ENCODE measurements around the gene LCN1. TPM values are rescaled to one million over a fixed set of nuclear protein-coding genes. Genes with fewer than 3 reads are reported as not detected.

Gene LCN1
- polyA plus RNA-seq, 1 donor (not counting 4 experiments of a cell fraction or from before 2014, with no cell fraction given): not detected

GRCh38 chr9:135498381-135499126 lies 22.7 kb upstream of the LCN1 start:
- no peak overlapping the region for H2AFZ ChIP-seq (ENCODE audit: control insufficient read depth, low read length)
- H3K9me1 ChIP-seq (ENCODE audit: control insufficient read depth, extremely low read depth, insufficient read depth, low read length): no peaks in the 10 kb centered on the region
- H3K9me3 ChIP-seq (ENCODE audit: control insufficient read depth, low read depth, low read length): no peaks in the 10 kb centered on the region
- dilution Hi-C loops (cut with MboI; ENCODE audit: extremely low pct_ligation_motif_present, low sequenced_read_pairs): no loop called here
- H3K4me1 ChIP-seq (ENCODE audit: control insufficient read depth, extremely low read depth, insufficient read depth, low read length): peaks cover 14% of the 10 kb centered on the region
- no peaks in the 10 kb centered on the region for H4K20me1 ChIP-seq (ENCODE audit: control insufficient read depth, extremely low read depth, insufficient read depth, low read length)
- H3K27ac ChIP-seq (ENCODE audit: control insufficient read depth, insufficient read depth, low read length): no peak overlapping the region
- TF ChIP-seq CTCF (optimal IDR thresholded peaks at IDR 0.05 in 1 of 3, IDR thresholded peaks at IDR 0.05 in 1 of 3, conservative IDR thresholded peaks at IDR 0.05 in 1 of 3; ENCODE audit: extremely low read depth in 1 of 3, insufficient read depth in 2 of 3, low read length in 3 of 3) (no peak), EZH2 (IDR thresholded peaks at IDR 0.05; ENCODE audit: low read length) (no peak)
- peaks cover 6 to 12% of the 10 kb centered on the region in 2 experiments for H3K36me3 ChIP-seq (ENCODE audit: control insufficient read depth in 2 of 2, extremely low read depth in 1 of 2, insufficient read depth in 2 of 2, low read length in 2 of 2)
- peaks cover 29% of the 10 kb centered on the region for H3K79me2 ChIP-seq (ENCODE audit: control insufficient read depth, insufficient read depth, low read length)
- FAIRE-seq (no peak), DNase-seq (ENCODE audit: low read depth, low spot score) (no peak)
- no peak overlapping the region for H3K4me3 ChIP-seq (ENCODE audit: control insufficient read depth in 2 of 3, extremely low read depth in 1 of 3, insufficient read depth in 2 of 3, low read depth in 1 of 3, low read length in 3 of 3)
- H3K9ac ChIP-seq (ENCODE audit: control insufficient read depth, extremely low read depth, insufficient read depth, low read length): no peak overlapping the region
- H3K27me3 ChIP-seq (ENCODE audit: control insufficient read depth, extremely low read depth, insufficient read depth, low read length): no peaks in the 10 kb centered on the region
- H3K4me2 ChIP-seq (ENCODE audit: control insufficient read depth, extremely low read depth, insufficient read depth, low read depth, low read length): no peak overlapping the region

GRCh38 chr9:135499326-135500070 lies 21.7 kb upstream of the LCN1 start:
- peaks cover 31% of the 10 kb centered on the region for H3K79me2 ChIP-seq (ENCODE audit: control insufficient read depth, insufficient read depth, low read length)
- peaks cover 14% of the 10 kb centered on the region for H3K4me1 ChIP-seq (ENCODE audit: control insufficient read depth, extremely low read depth, insufficient read depth, low read length)
- H3K36me3 ChIP-seq (ENCODE audit: control insufficient read depth in 2 of 2, extremely low read depth in 1 of 2, insufficient read depth in 2 of 2, low read length in 2 of 2): peaks cover 14 to 17% of the 10 kb centered on the region in 2 experiments
- H3K9me1 ChIP-seq (ENCODE audit: control insufficient read depth, extremely low read depth, insufficient read depth, low read length): no peaks in the 10 kb centered on the region
- H3K9me3 ChIP-seq (ENCODE audit: control insufficient read depth, low read depth, low read length): no peaks in the 10 kb centered on the region
- peak overlapping the region; percentile 78 for H3K27ac ChIP-seq (ENCODE audit: control insufficient read depth, insufficient read depth, low read length)
- dilution Hi-C loops (cut with MboI; ENCODE audit: extremely low pct_ligation_motif_present, low sequenced_read_pairs): no loop called here
- peaks cover 2% of the 10 kb centered on the region for H4K20me1 ChIP-seq (ENCODE audit: control insufficient read depth, extremely low read depth, insufficient read depth, low read length)
- TF ChIP-seq CTCF (optimal IDR thresholded peaks at IDR 0.05 in 1 of 3, IDR thresholded peaks at IDR 0.05 in 1 of 3, conservative IDR thresholded peaks at IDR 0.05 in 1 of 3; ENCODE audit: extremely low read depth in 1 of 3, insufficient read depth in 2 of 3, low read length in 3 of 3): no peak
- no peak for TF ChIP-seq EZH2 (IDR thresholded peaks at IDR 0.05; ENCODE audit: low read length)
- FAIRE-seq (peak; percentile 36), DNase-seq (ENCODE audit: low read depth, low spot score) (peak; percentile 52)
- no peaks in the 10 kb centered on the region for H3K27me3 ChIP-seq (ENCODE audit: control insufficient read depth, extremely low read depth, insufficient read depth, low read length)
- peak overlapping the region; percentile 96 for H3K4me2 ChIP-seq (ENCODE audit: control insufficient read depth, extremely low read depth, insufficient read depth, low read depth, low read length)
- peak overlapping the region; percentile 90 for H3K9ac ChIP-seq (ENCODE audit: control insufficient read depth, extremely low read depth, insufficient read depth, low read length)
- peak overlapping the region; percentile 84 to 93 (median 84) for H3K4me3 ChIP-seq (ENCODE audit: control insufficient read depth in 2 of 3, extremely low read depth in 1 of 3, insufficient read depth in 2 of 3, low read depth in 1 of 3, low read length in 3 of 3)
- H2AFZ ChIP-seq (ENCODE audit: control insufficient read depth, low read length): peak overlapping the region; percentile 86
